Measurements from ENCODE around the gene COA1.
"Not testable (repeated sequence)": the region's sequence is repeated elsewhere in the genome, so short reads cannot be mapped to it uniquely, and the experiment has no call there.

The COA1 gene

DNA sequence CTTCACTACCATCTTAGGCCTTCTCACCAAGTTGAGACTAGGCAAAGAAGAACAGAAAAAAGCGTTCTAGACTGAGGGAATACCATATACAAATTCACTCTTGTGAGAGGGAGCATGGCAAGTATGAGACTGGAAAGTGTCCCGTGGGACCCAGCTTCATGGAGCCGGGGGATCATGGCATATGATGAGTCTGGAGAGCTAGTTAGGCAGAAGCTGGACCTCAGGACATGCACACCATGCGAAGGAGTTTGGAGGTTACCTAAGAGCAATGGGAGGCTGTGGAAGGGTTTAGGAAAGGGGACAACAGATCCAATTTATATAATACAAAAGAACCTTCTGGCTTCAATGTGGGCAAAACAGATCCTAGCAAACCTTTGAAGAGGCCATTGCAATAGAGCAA, 112.3 kb downstream of the COA1 start:
- peaks cover 32% of the 10 kb centered on the region for H3K4me1 Mint-ChIP-seq
- no peaks in the 10 kb centered on the region for H3K9me3 Mint-ChIP-seq
- H3K36me3 Mint-ChIP-seq (ENCODE audit: insufficient read depth): peaks cover 40% of the 10 kb centered on the region
- no peaks in the 10 kb centered on the region for H3K27me3 Mint-ChIP-seq
- no peak overlapping the region for H3K27ac Mint-ChIP-seq (ENCODE audit: low read depth)
- H3K4me3 Mint-ChIP-seq: no peak overlapping the region
- no peak for DNase-seq (ENCODE audit: low spot score in 2 of 2)
- no peak for ATAC-seq (replicated peaks; ENCODE audit: extremely low read depth, poor library complexity, severe bottlenecking)

DNA sequence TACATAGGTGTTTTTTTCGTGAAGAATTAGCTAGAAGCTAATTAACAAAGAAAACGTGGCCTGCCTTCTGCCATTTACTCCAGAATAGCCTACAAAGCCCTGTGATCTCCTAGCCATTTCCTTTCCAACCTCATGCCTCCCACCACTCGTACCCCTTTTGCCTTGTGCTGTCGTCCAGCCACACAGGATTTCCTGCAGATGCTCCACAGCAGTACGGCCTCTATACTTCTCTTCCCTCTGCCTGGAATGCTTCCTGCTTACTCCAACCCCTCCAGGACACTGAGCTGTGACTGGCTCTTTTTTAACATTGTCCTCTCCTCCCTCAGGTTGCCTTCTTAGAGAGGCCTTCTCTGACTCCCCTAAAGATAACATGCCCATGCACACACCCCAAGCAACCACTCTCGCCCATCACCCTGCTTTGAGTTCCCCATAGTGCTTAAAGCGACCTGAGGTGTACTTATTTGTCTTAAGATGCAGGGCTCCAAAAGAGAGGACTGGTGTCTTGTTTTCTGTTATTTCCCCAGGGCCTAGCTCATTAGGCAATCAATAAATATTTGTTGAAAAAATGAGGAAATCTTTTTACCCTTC, 113.7 kb downstream of the COA1 start:
- ATAC-seq (replicated peaks; ENCODE audit: extremely low read depth, poor library complexity, severe bottlenecking) (no peak), DNase-seq (ENCODE audit: low spot score in 2 of 2) (no peak)
- Mint-ChIP-seq H3K27ac (ENCODE audit: low read depth) (no peak overlapping the region), H3K36me3 (ENCODE audit: insufficient read depth) (peaks cover 44% of the 10 kb centered on the region), H3K27me3 (no peaks in the 10 kb centered on the region), H3K4me3 (peak overlapping the region; percentile 4), H3K4me1 (peaks cover 31% of the 10 kb centered on the region), H3K9me3 (no peaks in the 10 kb centered on the region)

GRCh38 chr7:43612599-43613589, 116.4 kb downstream of the COA1 start:
- peaks cover 70% of the 10 kb centered on the region for H3K36me3 Mint-ChIP-seq (ENCODE audit: insufficient read depth)
- no peaks in the 10 kb centered on the region for H3K9me3 Mint-ChIP-seq
- H3K4me1 Mint-ChIP-seq: peaks cover 48% of the 10 kb centered on the region
- ATAC-seq (replicated peaks; ENCODE audit: extremely low read depth, poor library complexity, severe bottlenecking): peak; percentile 29
- peak overlapping the region; percentile 36 for H3K4me3 Mint-ChIP-seq
- DNase-seq (ENCODE audit: low spot score in 2 of 2): no peak
- H3K27ac Mint-ChIP-seq (ENCODE audit: low read depth): peak overlapping the region; percentile 56
- no peaks in the 10 kb centered on the region for H3K27me3 Mint-ChIP-seq

DNA sequence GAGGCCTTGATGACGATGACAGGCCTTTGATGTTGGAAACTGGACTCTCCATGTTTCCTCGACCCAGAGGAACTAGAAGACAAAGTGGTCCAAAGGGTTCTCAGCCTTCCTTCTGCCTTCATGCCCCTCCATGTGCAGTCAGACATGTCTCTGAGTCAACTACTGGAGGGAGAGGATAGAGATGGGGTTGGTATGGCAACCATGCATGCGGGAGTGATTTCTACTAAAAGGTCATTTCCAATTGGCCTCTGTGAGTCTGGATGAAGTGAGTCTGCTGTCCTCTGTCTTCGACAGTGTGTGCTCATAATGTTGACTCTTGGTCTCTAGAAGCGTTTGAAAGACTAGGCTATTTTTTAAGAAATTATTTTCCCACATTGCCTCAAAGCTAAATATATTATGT, 117.2 kb downstream of the COA1 start:
- no peak for ATAC-seq (replicated peaks; ENCODE audit: extremely low read depth, poor library complexity, severe bottlenecking)
- Mint-ChIP-seq H3K36me3 (ENCODE audit: insufficient read depth) (peaks cover 75% of the 10 kb centered on the region), H3K27me3 (no peaks in the 10 kb centered on the region), H3K4me3 (peak overlapping the region; percentile 37), H3K4me1 (peaks cover 48% of the 10 kb centered on the region), H3K9me3 (no peaks in the 10 kb centered on the region), H3K27ac (ENCODE audit: low read depth) (peak overlapping the region; percentile 56)
- DNase-seq (ENCODE audit: low spot score in 2 of 2): no peak

- no peak for DNase-seq (ENCODE audit: low spot score in 2 of 2)
- H3K4me1 Mint-ChIP-seq: peaks cover 64% of the 10 kb centered on the region
- ATAC-seq (replicated peaks; ENCODE audit: extremely low read depth, poor library complexity, severe bottlenecking): no peak
- no peaks in the 10 kb centered on the region for H3K9me3 Mint-ChIP-seq
- H3K36me3 Mint-ChIP-seq (ENCODE audit: insufficient read depth): peaks cover 77% of the 10 kb centered on the region
- peak overlapping the region; percentile 87 for H3K27ac Mint-ChIP-seq (ENCODE audit: low read depth)
- no peaks in the 10 kb centered on the region for H3K27me3 Mint-ChIP-seq
- peak overlapping the region; percentile 25 for H3K4me3 Mint-ChIP-seq
Measured at GRCh38 chr7:43609097-43609496, 120.2 kb downstream of the COA1 start.

- DNase-seq (ENCODE audit: low spot score in 2 of 2) (no peak), ATAC-seq (replicated peaks; ENCODE audit: extremely low read depth, poor library complexity, severe bottlenecking) (no peak)
- Mint-ChIP-seq H3K36me3 (ENCODE audit: insufficient read depth) (peaks cover 51% of the 10 kb centered on the region), H3K27ac (ENCODE audit: low read depth) (peak overlapping the region; percentile 79), H3K9me3 (no peaks in the 10 kb centered on the region), H3K4me1 (peaks cover 44% of the 10 kb centered on the region), H3K27me3 (no peaks in the 10 kb centered on the region), H3K4me3 (peak overlapping the region; percentile 50)
Measured at GRCh38 chr7:43604251-43604650, 125.1 kb downstream of the COA1 start.

- H3K4me1 Mint-ChIP-seq: peaks cover 32% of the 10 kb centered on the region
- no peaks in the 10 kb centered on the region for H3K9me3 Mint-ChIP-seq
- no peaks in the 10 kb centered on the region for H3K27me3 Mint-ChIP-seq
- ATAC-seq (replicated peaks; ENCODE audit: extremely low read depth, poor library complexity, severe bottlenecking): no peak
- no peak overlapping the region for H3K27ac Mint-ChIP-seq (ENCODE audit: low read depth)
- no peak overlapping the region for H3K4me3 Mint-ChIP-seq
- peaks cover 53% of the 10 kb centered on the region for H3K36me3 Mint-ChIP-seq (ENCODE audit: insufficient read depth)
- DNase-seq (ENCODE audit: low spot score in 2 of 2): no peak
Measured at GRCh38 chr7:43602256-43602655, 127.1 kb downstream of the COA1 start.

DNA sequence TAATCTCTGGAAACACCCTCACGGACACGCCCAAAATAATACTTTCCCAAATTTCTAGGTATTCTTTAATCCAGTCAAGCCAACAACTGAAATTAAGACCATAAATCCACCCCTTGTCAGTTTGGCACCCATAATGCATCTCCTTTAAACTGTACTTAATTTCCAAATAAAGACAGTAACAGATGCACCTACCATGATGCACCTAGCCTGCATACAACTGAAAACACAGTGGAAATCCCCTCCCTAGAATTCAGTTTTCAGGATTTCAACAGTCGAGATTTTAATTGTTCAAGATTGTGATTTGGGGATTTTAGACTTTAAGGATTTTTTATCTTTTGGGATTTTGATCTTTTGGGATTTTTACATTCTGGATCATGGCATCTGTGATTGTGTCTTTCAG, 129.3 kb downstream of the COA1 start:
- Mint-ChIP-seq H3K27ac (ENCODE audit: low read depth) (peak overlapping the region; percentile 67), H3K27me3 (no peaks in the 10 kb centered on the region), H3K36me3 (ENCODE audit: insufficient read depth) (peaks cover 58% of the 10 kb centered on the region), H3K9me3 (no peaks in the 10 kb centered on the region), H3K4me1 (peaks cover 37% of the 10 kb centered on the region), H3K4me3 (peak overlapping the region; percentile 54)
- ATAC-seq (replicated peaks; ENCODE audit: extremely low read depth, poor library complexity, severe bottlenecking) (no peak), DNase-seq (ENCODE audit: low spot score in 2 of 2) (no peak)

DNA sequence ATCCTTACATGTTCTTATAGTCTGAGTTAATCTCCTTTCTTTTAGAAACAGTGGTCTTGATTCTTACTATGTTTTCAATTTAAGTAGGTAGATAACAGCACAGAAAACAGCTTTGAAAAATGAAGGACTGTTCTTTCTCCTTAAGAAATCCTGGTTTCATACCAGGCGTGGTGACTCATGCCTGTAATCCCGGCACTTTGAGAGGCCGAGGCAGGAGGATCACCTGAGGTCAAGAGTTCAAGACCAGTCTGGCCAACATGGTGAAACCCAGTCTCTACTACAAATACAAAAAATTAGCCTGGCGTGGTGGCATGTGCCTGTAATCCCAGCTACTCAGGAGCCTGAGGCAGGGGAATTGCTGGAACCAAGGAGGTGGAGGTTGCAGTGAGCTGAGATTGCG, 132.9 kb downstream of the COA1 start:
- peak overlapping the region; percentile 97 for H3K27ac Mint-ChIP-seq (ENCODE audit: low read depth)
- not testable (repeated sequence) for DNase-seq (ENCODE audit: low spot score in 2 of 2); H3K27me3 Mint-ChIP-seq; H3K9me3 Mint-ChIP-seq; ATAC-seq (replicated peaks; ENCODE audit: extremely low read depth, poor library complexity, severe bottlenecking)
- H3K4me3 Mint-ChIP-seq: peak overlapping the region; percentile 20
- H3K36me3 Mint-ChIP-seq (ENCODE audit: insufficient read depth): peaks cover 62% of the 10 kb centered on the region
- H3K4me1 Mint-ChIP-seq: peaks cover 61% of the 10 kb centered on the region

DNA sequence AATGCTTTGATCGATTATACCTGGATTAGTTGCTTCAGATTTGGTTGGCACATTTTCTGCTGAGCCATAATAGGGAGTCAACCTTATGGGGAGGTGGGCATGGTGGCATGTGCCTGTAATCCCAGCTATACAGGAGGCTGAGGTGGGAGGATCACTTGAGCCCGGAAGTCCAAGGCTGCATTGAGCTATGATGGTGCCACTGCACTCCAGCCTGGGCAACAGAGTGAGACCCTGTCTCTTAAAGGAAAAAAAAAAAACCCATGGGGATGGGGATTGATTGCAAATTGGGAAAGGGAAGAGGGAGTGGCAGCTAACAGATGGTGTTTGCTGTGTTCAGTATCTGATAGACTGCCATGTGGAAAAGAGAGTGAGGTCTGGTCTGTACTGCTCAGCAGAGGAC, 135.3 kb downstream of the COA1 start:
- Mint-ChIP-seq H3K27ac (ENCODE audit: low read depth) (peak overlapping the region; percentile 97), H3K36me3 (ENCODE audit: insufficient read depth) (peaks cover 59% of the 10 kb centered on the region), H3K4me1 (peaks cover 74% of the 10 kb centered on the region), H3K4me3 (peak overlapping the region; percentile 59), H3K9me3 (no peaks in the 10 kb centered on the region), H3K27me3 (no peaks in the 10 kb centered on the region)
- no peak for ATAC-seq (replicated peaks; ENCODE audit: extremely low read depth, poor library complexity, severe bottlenecking)
- DNase-seq (ENCODE audit: low spot score in 2 of 2): no peak

DNA sequence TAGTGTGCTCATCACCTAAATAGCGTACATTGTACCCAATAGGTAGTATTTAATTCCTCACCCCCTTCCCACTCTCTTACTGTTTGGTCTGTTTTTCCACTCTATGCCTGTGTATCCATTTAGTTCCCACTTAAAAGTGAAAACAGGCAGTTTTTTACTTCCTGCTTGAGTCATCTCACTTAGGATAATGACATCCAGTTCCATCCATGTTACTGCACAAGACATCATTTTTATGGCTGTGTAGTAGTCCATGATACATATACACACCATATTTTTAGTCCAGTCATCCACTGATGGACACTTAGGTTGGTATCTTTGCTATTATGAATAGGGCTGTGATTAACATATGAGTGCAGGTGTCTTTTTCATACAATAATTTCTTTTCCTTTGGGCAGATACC, 136.3 kb downstream of the COA1 start:
- H3K36me3 Mint-ChIP-seq (ENCODE audit: insufficient read depth): peaks cover 53% of the 10 kb centered on the region
- ATAC-seq (replicated peaks; ENCODE audit: extremely low read depth, poor library complexity, severe bottlenecking): no peak

DNA sequence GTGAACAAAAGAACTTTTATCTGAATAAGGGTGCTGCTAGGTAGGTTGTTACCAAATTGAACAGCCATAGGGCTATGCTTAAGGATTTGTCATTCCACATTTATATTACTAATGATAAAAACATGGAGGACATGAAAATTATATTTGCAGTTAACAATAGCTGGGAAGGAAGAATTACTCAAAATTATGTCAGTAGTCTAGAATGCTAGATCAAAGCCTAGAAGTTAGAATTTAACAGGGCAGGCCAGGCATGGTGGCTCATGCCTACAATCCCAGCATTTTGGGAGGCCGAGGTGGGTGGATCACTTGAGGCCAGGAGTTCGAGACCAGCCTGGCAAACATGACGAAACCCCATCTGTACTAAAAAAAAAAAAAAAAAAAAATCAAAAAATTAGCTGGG, 137.0 kb downstream of the COA1 start:
- Mint-ChIP-seq H3K27ac (ENCODE audit: low read depth) (peak overlapping the region; percentile 78), H3K4me3 (peak overlapping the region; percentile 59), H3K36me3 (ENCODE audit: insufficient read depth) (peaks cover 48% of the 10 kb centered on the region)

More for the DNA sequence above, 136.3 kb downstream of the COA1 start:
- Mint-ChIP-seq H3K4me3 (peak overlapping the region; percentile 59), H3K4me1 (peaks cover 84% of the 10 kb centered on the region), H3K27me3 (no peaks in the 10 kb centered on the region), H3K27ac (ENCODE audit: low read depth) (peak overlapping the region; percentile 97), H3K9me3 (no peaks in the 10 kb centered on the region)
- no peak for DNase-seq (ENCODE audit: low spot score in 2 of 2)

More for the DNA sequence above, 137.0 kb downstream of the COA1 start:
- H3K27me3 Mint-ChIP-seq: no peaks in the 10 kb centered on the region
- peaks cover 86% of the 10 kb centered on the region for H3K4me1 Mint-ChIP-seq
- H3K9me3 Mint-ChIP-seq: no peaks in the 10 kb centered on the region
- ATAC-seq (replicated peaks; ENCODE audit: extremely low read depth, poor library complexity, severe bottlenecking) (no peak), DNase-seq (ENCODE audit: low spot score in 2 of 2) (no peak)

Measured in central memory CD8-positive, alpha-beta T cell (primary cell).